Left ventricle myocardium inferior (tissue), 1 donor: ENCODE measurements around the gene PUDP. TPM values are rescaled to one million over a fixed set of nuclear protein-coding genes. Genes with fewer than 3 reads are reported as not detected.

Experiments
- DNase-seq: peaks from one replicate; pipeline ENCODE4 v3.0.0-alpha.2; 2020
- H3K27ac ChIP-seq: fragments of 200-600 bp; replicated peaks from 2 replicates; pipeline ENCODE4 v1.8.0; 2021
- H3K27me3 ChIP-seq: fragments of 200-600 bp; 2 replicates; pipeline ENCODE4 v1.8.0; 2021; ENCODE audit warnings: low read depth
- H3K36me3 ChIP-seq: fragments of 200-600 bp; 2 replicates; pipeline ENCODE4 v1.8.0; 2021
- H3K4me1 ChIP-seq: fragments of 200-600 bp; 2 replicates; pipeline ENCODE4 v1.8.0; 2021
- H3K4me3 ChIP-seq: fragments of 200-600 bp; 2 replicates; pipeline ENCODE4 v1.8.0; 2021; ENCODE audit warnings: mild to moderate bottlenecking, moderate library complexity
- H3K9me3 ChIP-seq: fragments of 200-600 bp; replicated peaks from 2 replicates; pipeline ENCODE4 v1.8.0; 2021
- intact Hi-C: fragments of 100-400 bp; cut with micrococcal nuclease; formaldehyde crosslinking; loops from one replicate; pipeline ENCODE4 v1.11.0; 2022
- total RNA-seq: library from RNA; stranded (reverse); fragmentation: NEBNext Ultra II Directional; extraction: Animal tissue kit (Norgen Biotek cat#: 25700); gene quantifications from one replicate; pipeline ENCODE4 v1.2.1, GENCODE V29; 2021
- TF ChIP-seq, protein P1 (sequence below): fragments of 200-600 bp; IDR thresholded peaks from 2 replicates; pipeline ENCODE4 v1.8.0; 2021; ENCODE audit warnings: antibody characterized with exemption, mild to moderate bottlenecking, borderline replicate concordance
- donor health status: DM: no; HTN: yes; CAD: no; lungs with severe emphysema.

Gene PUDP
- total RNA-seq, 1 donor from 2014 or later = 27.1 TPM

DNA sequence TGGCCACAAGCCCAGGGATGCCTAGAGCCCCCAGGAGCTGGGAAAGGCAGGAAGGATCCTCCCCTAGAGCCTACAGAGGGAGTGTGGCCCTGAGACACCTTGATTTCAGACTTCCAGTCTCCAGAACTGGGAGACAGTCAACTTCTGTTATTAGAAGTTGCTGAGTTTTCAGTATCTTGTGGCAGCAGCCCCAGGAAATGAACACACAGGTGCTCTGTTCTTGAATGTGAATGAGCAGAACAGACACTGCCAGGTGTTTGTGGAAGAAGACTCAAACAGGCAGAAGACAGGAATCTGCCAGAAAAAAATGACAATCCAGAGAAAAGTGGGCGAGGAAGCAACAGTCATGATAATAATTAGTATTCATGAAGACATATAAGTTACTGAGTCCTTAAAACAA, 64.9 kb downstream of the PUDP start:
- Histone ChIP-seq H3K9me3 (no peaks in the 10 kb centered on the region), H3K27ac (no peak overlapping the region), H3K27me3 (no peaks in the 10 kb centered on the region), H3K4me3 (no peak overlapping the region), H3K36me3 (no peaks in the 10 kb centered on the region), H3K4me1 (no peaks in the 10 kb centered on the region)
- TF ChIP-seq, protein P1, sequence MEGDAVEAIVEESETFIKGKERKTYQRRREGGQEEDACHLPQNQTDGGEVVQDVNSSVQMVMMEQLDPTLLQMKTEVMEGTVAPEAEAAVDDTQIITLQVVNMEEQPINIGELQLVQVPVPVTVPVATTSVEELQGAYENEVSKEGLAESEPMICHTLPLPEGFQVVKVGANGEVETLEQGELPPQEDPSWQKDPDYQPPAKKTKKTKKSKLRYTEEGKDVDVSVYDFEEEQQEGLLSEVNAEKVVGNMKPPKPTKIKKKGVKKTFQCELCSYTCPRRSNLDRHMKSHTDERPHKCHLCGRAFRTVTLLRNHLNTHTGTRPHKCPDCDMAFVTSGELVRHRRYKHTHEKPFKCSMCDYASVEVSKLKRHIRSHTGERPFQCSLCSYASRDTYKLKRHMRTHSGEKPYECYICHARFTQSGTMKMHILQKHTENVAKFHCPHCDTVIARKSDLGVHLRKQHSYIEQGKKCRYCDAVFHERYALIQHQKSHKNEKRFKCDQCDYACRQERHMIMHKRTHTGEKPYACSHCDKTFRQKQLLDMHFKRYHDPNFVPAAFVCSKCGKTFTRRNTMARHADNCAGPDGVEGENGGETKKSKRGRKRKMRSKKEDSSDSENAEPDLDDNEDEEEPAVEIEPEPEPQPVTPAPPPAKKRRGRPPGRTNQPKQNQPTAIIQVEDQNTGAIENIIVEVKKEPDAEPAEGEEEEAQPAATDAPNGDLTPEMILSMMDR = no peak
- DNase-seq = no peak
- intact Hi-C loops = no loop called here

DNA sequence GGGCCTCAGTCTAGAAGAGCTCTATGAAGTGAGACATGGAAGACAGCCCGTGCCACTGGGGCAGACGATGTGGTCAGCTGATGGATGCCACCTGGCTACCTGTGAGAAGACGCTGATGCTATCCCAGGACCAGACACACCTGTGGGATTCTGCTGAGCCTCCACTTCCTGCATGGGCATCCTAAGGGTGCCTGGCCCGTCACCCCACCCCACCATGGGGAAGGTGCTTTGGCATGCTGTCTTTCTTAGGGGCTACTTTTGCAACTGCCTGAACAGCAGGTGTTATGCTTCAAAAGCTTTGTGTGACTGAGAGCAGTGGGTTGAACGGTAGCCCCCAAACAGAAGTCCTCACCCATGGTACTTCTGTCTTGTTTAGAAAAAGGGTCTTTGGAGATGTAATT, 65.4 kb downstream of the PUDP start:
- Histone ChIP-seq H3K4me1 (no peaks in the 10 kb centered on the region), H3K4me3 (no peak overlapping the region), H3K27me3 (no peaks in the 10 kb centered on the region), H3K9me3 (no peaks in the 10 kb centered on the region), H3K27ac (no peak overlapping the region), H3K36me3 (no peaks in the 10 kb centered on the region)
- TF ChIP-seq, protein P1 = no peak
- DNase-seq = no peak
- intact Hi-C loops = no loop called here

DNA sequence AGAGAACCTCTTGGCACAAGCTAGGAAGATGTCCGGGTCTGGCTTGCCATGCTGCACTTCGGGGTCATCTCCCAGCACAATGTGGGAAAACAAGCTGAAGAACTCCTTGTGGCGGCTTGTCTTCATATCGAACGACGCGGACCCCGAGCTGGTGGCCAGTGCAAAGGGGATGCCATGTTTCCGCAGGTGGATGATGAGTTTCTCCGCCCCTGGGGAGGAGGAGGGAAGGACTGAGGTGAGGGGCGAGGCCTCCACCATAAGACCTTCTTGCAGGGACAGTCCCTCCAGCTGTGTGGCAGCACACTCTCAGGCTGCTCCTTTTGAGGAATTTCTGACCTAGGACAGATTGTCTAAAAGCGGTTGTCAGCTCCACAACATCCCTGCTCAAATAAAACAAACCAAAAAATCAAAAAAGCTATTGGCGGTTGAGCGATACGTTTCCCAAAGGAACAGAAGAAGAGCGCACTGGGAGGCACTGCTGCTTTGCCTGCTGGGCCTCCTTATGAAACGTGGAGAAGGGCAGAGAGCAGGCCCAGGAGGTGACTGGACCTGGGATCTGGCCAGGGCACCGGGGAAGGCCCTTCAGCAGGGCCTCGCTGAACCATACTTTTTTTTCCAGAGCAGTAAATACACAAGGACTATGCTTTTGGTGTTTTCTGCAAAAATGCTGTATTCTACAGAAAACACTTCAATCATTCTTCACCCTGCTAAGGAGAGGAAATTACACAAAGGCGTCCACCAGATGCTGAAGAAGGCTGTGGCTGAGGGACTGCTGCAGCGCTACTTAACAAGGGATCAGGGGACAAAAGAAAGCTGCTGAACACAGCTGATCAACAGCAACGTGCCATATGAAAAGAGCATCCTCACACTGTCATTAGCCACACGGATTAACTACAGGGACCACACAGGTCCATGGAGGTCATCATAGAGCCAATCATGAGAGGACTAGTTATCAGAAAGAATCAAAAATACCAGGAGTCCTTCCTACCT, 70.4 kb downstream of the PUDP start:
- H3K9me3 ChIP-seq = no peaks in the 10 kb centered on the region
- H3K27ac ChIP-seq = no peak overlapping the region
- TF ChIP-seq, protein P1 = no peak
- no peaks in the 10 kb centered on the region for H3K36me3 ChIP-seq
- DNase-seq = no peak
- intact Hi-C loops = no loop called here
- no peak overlapping the region for H3K4me3 ChIP-seq
- no peaks in the 10 kb centered on the region for H3K4me1 ChIP-seq
- H3K27me3 ChIP-seq = no peaks in the 10 kb centered on the region

DNA sequence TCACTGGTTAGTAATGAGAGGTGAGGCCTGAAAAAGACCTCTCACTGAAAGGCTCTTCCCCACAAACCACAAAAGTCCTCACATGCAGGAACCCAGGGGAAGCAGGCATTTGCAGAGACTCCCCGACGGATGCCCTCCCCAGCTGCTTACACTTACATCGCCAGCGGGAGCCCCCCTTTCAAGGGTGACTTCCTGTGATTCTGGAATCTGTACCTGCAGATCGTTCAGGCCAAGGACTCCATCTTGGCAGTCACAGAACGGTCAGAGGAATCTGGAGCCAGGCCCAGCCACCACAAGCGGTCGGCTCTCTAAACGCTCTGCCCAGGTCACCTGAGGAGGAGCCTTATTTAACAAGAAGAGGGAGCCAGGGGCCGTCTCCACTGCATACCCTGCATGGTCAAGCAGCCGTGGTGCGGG, 71.7 kb downstream of the PUDP start:
- H3K27ac ChIP-seq = no peak overlapping the region
- H3K27me3 ChIP-seq = no peaks in the 10 kb centered on the region
- H3K4me1 ChIP-seq = no peaks in the 10 kb centered on the region
- no peaks in the 10 kb centered on the region for H3K36me3 ChIP-seq
- TF ChIP-seq, protein P1 = no peak
- H3K4me3 ChIP-seq = no peak overlapping the region
- intact Hi-C loops = no loop called here
- DNase-seq = no peak
- H3K9me3 ChIP-seq = no peaks in the 10 kb centered on the region

DNA sequence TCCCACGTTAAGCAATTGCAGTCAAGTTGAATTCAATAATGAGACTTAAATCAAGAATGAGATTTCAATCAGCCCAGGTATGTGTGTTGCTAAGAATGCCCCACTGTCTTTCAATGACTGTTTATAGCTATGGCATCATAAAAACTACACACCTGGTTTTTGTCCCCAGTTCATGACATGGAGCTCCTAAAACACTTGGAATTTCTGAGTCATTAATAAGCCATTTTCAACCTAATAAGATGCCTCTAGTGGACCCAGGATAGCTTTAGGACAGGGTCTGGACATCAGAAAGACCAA, 73.1 kb downstream of the PUDP start:
- no peak for DNase-seq
- Histone ChIP-seq H3K27me3 (no peaks in the 10 kb centered on the region), H3K27ac (no peak overlapping the region), H3K4me1 (no peaks in the 10 kb centered on the region), H3K36me3 (no peaks in the 10 kb centered on the region), H3K9me3 (no peaks in the 10 kb centered on the region), H3K4me3 (no peak overlapping the region)
- intact Hi-C loops = no loop called here
- TF ChIP-seq, protein P1 = no peak
